Right lobe of liver (tissue), 4 donors: Measurements from ENCODE around the gene FANCC.

Experiments used
- CTCF ChIP-seq, 4 donors: fragments of 200-600 bp in 3 of 4; fragments of 450-650 bp in 1 of 4; IDR thresholded peaks; one replicate each; pipeline versions ENCODE4 v1.5.1 to v1.8.0; 2016 to 2022; ENCODE audit warnings: antibody characterized with exemption in 4 of 4, mild to moderate bottlenecking in 2 of 4
- POLR2A ChIP-seq: fragments of 450-650 bp; IDR thresholded peaks from one replicate; pipeline ENCODE4 v1.6.1; 2017; ENCODE audit warnings: antibody characterized with exemption, mild to moderate bottlenecking
- donor health status: DM: no; HTN: no; CAD: no.
- donor health status: DM: no; HTN: no; CAD: no.
- donor health status: DM: no; HTN: yes; CAD: no.

- TF ChIP-seq CTCF (IDR thresholded peaks at IDR 0.05) (no peak), POLR2A (no peak)
These were observed 102.1 kb downstream of the FANCC start for GRCh38 chr9:95215336-95215898.
